ENCODE results near the gene CORIN.

DNA sequence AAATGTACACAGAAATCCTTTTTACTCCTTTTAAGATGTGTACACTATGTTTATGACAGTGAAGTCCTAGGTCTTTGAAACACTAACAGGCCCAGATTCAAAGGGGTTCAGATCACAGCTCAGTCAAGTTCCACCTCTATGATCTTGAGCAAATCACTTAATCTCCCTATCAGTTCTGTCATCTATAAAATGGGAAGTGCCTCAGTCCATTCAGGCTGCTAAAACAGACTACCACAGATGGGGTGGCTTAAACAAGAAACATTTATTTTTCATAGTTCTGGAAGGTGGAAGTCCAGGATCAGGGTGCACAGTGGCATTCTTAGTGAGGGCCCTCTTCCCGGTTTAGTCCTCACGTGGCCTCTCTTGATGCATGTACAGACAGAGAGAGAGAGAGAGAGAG lies 117.1 kb downstream of the CORIN start:
- no peak for TF ChIP-seq POLR2A (IDR thresholded peaks at IDR 0.05)
- TF ChIP-seq, protein P1, sequence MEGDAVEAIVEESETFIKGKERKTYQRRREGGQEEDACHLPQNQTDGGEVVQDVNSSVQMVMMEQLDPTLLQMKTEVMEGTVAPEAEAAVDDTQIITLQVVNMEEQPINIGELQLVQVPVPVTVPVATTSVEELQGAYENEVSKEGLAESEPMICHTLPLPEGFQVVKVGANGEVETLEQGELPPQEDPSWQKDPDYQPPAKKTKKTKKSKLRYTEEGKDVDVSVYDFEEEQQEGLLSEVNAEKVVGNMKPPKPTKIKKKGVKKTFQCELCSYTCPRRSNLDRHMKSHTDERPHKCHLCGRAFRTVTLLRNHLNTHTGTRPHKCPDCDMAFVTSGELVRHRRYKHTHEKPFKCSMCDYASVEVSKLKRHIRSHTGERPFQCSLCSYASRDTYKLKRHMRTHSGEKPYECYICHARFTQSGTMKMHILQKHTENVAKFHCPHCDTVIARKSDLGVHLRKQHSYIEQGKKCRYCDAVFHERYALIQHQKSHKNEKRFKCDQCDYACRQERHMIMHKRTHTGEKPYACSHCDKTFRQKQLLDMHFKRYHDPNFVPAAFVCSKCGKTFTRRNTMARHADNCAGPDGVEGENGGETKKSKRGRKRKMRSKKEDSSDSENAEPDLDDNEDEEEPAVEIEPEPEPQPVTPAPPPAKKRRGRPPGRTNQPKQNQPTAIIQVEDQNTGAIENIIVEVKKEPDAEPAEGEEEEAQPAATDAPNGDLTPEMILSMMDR (IDR thresholded peaks at IDR 0.05), result no peak

Measured in suprapubic skin (tissue), 3 donors.